ENCODE data around the gene SAG. TPM values are rescaled to one million over a fixed set of nuclear protein-coding genes. Genes with fewer than 3 reads are reported as not detected.

Gene SAG
- total RNA-seq, 1 donor from 2014 or later = 0.82 TPM

DNA sequence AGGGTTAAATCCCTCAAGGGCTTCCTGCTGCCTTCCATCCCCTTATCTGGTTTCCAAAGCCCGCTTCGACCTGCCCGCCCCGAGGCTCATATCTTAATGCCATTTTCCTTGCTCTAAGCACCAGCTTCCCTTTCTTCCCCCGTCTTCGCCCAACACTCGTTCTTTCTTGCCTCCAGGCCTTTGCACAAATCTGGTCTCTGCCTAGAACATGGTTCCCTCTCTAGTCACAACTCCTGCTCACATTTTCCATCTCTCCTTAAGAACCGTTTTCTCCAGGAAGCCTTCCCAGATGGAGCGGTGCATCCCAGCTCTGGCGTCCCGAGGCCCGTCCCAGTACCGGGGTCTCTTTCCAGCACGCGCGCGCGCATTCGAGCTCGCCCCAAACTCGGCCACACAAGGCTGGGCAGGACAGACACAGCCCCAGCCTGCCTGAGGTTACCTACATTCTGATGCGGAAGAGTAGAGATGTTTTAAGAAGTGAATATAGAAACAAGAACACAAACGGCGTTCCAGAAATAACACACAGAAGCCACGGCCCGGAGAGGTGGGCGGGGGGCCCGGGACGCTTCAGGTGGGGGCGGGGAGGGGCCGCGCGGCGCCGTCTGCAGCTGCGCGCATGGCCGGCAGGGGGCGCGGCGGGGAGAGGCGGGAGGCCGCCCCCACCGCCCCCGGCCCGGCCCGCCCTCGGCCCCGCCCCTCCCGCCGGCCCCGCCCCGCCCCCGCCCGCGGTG lies 46.3 kb downstream of the SAG start, which contains the start of gene DGKD:
Gene DGKD, plus strand, starts transcription at position 726 of the 731 bp plus-strand sequence. CDS start 25 bp downstream, outside the sequence.
- FAIRE-seq (no peak), DNase-seq (ENCODE audit: low spot score in 2 of 2) (peak; percentile 94)

DNA sequence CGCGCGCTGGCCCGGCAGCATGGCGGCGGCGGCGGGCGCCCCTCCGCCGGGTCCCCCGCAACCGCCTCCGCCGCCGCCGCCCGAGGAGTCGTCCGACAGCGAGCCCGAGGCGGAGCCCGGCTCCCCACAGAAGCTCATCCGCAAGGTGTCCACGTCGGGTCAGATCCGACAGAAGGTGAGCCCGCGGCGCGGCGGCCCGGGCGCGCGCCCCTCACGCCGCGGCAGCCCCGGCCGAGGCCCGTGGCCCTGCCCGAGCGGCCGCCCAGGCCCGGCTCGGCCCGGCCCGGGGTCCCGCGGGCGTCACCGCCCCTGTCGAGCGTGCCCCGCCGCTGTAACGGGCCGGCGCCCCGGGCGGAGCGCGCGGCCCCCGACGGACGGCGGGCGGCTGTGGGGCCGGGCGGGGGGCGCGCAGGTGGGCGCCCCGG lies 46.9 kb downstream of the SAG start:
- no peak for FAIRE-seq
- DNase-seq (ENCODE audit: low spot score in 2 of 2) = no peak

DNA sequence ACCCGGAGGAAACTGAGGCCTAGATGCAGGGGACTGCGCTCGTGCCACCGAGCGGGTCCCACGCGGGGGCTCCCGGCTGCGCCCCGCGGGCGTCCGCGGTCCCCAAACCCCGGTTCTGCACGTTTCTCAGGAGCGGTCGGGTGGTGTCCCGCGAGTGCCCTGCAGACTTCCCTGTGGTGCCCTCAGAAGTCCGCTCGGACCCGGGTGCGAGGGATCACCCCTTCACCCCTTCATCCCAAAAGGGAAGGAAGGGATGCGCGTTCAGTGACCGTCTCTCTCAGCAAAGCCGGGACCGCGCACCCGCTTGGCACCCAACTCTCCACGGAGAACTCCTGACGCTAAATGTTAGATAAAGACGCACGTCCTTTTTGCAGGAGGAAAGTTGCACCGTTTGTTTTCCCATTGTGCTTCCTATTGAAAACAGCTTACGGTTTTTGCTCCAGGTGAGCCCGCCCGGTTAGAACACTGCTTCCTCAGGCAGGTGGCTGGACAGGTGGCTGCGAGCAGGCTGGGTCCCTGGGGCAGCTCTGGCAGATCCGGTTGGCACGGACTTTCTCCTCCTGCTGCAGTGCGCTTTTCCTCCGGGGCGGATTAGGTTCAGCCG lies 47.5 kb downstream of the SAG start:
- FAIRE-seq (no peak), DNase-seq (ENCODE audit: low spot score in 2 of 2) (no peak)

DNA sequence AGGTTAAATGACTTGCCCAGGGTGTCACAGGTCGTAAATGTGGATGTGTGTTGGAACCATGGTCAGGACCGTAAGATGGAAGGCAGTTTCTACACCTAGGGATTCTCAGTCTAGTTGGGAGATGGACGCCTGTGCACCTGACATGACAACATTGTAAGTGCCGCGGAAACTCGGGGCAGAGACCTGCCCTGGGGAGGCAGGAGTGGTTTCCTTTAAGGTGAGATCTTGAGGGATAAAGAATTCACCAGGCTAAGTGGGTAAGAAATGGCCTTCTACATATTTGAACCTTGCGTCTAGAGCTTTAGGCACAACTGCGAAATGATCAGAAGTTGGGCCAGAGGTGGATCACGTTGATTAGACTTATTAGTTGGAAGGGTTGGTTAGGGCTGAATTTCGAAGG lies 48.3 kb downstream of the SAG start:
- FAIRE-seq (no peak), DNase-seq (ENCODE audit: low spot score in 2 of 2) (no peak)

DNA sequence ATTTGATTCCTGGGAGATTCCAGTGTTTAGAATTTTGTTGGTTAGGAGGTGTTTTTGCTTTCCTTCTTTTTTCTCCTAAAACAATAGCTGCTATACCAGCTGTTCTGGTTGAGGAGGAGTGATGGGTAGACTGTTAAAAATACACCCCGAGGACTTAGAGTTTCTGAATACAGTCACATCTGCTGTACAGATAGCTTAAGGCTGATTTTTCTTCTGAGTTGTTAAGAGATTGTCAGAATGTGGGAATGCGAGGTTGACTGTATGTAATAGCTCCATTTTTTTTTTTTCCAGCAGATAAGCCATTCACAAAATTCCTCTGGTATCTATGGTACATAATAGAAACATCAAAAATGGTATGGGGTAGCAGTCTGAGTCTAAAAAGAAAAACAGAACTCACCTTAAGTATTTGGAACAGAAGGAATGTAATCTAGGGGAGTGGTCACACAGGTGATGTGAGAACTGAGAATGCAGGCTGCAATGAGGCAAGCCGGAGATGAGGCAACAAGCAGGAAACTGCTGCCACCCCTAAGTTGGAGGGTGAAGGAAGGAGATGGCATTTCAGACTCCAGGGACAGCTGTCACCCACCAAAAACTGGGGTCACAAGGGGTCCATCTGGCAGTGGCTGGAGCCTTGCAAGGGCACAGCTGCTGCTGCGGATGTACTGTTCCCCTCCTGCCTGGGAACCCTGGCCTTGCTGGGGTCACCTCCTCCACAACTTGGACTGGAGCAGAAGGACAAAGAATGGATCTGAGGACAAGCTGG lies 49.1 kb downstream of the SAG start:
- no peak for FAIRE-seq
- no peak for DNase-seq (ENCODE audit: low spot score in 2 of 2)

DNA sequence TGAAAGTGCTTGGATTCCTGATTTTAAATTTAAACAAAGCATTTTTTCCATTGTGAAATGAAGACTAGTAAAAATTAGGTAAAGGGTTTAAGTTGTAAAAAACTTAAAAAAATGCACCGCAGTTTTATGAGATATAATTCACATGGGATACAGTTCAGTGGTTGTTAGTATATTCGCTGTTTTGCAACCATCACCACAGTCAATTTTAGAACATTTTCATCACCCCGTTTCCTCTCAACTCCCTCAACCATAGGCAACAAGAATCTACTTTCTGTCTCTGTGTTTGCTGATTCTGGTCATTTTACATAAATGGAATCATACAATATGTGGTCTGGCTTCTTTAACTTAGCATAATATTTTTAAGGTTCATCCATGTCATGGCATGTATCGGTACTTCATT lies 50.7 kb downstream of the SAG start:
- FAIRE-seq (no peak), DNase-seq (ENCODE audit: low spot score in 2 of 2) (no peak)

DNA sequence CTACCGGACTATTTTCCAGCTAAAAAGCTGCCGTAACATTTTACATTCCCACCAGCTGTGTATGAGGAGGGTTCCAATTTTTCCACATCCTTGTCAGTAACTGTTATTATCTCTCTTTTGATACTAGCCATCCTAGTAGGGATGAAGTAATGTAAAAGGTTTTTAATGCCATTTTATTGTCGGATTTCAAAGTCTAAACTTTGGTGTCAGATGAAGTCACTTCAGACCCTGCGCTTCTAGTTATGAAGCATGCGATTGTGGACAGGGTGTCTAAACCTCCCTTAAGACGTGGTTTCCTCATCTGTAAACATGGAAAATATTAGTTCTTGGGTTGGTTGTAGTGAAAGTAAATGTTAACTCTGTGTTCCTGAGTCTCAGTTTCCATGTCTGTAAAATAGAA lies 51.3 kb downstream of the SAG start:
- no peak for FAIRE-seq
- no peak for DNase-seq (ENCODE audit: low spot score in 2 of 2)

DNA sequence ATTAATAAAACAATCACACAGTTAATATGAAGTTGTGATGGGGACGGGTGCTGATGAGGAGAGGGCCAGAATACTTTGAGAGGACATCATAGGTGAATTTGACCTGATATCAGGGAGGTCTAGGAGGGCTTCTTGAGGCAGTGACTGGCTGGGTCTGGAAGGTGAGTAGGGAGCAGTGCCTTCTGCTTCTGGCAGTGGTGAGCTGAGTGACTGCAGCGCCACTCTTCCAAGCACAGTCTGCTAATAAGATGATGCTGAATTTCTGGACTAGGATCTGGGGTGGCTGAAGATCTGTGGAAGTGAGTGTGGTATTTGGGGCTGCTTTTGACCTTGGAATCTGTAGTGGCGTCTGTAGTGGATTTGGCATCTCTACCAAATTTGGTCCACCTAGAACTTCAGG lies 52.2 kb downstream of the SAG start:
- DNase-seq (ENCODE audit: low spot score in 2 of 2) = no peak
- no peak for FAIRE-seq

DNA sequence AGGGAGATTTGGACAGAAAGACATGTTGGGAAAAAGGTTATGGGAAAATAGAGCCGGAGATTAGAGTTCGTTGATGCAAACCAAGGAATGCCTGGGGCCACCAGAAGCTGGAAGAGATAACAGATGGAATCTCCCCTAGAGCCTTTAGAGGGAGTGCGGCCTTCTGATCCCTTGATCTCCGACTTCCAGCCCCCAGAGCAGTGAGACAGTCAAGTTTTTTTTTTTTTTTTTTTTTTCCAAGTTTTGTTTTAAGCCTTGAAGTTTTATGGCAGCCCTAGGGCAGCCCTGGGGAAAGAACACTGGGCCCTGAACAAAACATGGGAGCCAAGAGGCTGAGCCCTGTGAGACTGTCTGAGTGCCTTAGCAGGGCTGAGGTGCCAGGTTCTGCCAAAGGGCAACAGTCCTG lies 53.2 kb downstream of the SAG start:
- no peak for DNase-seq (ENCODE audit: low spot score in 2 of 2)

DNA sequence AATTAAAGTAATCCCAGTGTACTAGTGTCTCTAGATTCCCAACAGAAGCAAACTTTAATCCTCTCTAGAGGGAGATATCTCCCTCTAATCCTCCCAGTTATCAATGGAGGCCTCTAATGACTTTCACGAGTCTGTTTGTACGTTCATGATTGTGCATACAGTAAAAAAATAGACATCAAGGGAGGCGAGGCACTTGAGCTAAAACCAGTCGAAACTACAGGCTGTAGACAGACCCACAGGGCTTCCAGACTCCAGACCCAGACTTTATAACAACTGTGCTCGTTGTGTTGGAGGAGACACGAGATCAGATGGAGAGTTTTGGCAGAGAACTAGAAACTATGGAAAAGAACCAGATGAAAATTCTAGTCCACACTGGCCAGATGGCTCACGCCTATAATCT lies 53.7 kb downstream of the SAG start:
- DNase-seq (ENCODE audit: low spot score in 2 of 2) (no peak), FAIRE-seq (no peak)

More for the DNA sequence above, 53.2 kb downstream of the SAG start:
- no peak for FAIRE-seq

DNA sequence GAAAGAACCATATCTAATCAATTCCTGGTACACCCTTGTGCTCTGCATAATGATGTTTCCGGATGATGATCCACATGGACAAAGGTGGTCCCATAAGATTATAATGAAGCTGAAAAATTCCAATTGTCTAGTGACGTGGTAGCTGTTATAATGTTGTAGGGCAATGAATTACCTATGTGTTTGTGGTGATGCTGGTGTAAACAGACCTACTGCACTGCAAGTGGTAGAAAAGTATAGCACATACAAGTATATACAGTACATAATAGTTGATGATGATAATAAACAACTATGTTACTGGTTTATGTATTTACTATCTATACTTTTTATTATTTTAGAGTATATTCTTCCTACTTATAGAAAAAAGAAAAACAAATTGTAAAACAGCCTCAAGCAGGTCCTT lies 55.1 kb downstream of the SAG start:
- DNase-seq (ENCODE audit: low spot score in 2 of 2) (no peak), FAIRE-seq (no peak)

DNA sequence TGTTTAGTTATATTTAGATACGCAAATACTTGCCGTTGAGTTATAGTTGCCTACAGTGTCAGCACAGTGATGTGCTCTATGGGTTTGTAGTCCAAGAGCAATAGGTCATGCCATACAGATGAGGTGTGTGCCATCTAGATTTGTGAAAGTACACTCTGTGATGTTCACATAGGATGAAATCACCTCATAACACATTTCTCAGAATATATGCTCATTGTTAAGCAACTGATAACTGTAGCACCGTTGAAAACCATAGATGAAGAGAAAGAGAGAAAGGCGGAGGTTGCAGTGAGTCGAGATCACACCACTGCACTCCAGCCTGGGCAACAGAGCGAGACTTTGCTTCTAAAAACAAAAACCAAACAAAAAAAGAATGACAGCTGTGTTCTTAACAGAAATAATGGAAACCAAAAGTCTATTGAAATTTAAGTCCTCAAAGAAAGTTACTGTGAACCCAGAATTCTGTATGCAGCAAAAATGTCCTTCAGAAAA lies 56.2 kb downstream of the SAG start:
- FAIRE-seq = no peak
- no peak for DNase-seq (ENCODE audit: low spot score in 2 of 2)

DNA sequence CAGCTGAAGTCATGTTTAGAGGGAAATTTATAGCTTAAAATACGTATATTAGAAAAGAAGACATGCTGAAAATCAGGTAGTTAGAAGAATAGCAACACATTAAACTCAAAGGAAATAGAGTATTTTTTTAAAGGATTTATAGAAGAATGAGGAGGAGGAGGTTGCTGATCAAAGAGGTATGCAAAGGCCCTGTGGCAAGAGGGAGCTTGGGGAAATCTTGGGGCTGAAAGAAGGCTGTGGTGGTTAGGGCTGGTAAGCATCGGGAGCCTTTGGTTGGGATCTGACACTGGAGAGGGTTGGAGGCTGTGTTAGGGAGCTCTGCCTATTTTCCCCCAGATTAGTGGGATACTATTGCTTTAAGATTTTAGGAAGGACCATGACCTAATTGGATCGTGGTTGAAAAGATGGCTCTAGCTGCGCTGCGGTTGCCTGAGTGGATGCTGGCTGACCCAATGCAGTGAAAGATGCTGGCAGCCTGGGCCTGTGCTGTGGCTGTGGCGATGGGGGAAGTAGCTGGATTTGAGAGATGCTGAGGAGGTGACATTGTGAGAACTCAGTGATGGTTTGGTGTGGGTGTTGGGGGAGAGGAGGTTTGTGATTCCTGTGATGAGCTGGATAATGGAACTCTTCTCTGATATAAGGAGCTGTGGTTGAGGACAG lies 58.4 kb downstream of the SAG start:
- FAIRE-seq (no peak), DNase-seq (ENCODE audit: low spot score in 2 of 2) (no peak)

DNA sequence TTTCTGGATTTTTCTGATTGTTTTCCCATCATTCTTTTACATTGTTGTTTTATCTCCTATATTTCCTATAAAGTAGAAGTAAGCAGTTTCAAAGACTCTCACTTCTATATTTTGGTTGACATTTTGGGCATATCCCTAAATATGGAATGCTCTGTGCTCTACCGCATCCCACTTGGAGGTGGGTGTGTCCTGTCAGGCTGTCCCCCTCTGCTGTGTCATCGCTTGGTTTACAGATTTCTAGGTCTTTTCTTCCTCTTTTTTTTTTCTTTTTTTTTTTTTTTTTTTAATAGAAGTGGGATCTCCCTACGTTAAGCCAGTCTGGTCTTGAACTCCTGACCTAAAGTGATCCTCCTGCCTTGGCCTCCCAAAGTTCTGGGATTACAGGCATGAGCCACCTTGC lies 60.0 kb downstream of the SAG start:
- DNase-seq (ENCODE audit: low spot score in 2 of 2) (no peak), FAIRE-seq (no peak)

DNA sequence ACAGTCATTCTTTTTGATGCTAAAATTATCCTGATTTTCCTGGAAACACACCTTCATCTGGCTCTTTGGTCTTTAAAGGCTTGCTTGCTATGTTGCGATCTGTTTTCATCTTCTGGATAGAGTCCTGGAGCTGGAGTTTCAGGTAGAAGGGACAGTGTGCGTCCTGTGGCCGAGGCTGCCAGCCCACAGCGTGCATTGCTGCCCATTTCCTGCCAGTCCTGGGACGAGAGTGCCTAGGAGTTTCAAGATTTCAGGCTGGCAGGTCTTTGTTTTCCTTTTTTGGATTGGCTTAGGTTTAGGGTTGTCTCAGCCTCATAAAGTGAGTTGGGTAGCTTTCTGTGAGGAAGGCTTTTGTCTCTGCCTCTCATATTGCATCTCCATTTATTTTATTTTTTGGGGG lies 61.1 kb downstream of the SAG start:
- DNase-seq (ENCODE audit: low spot score in 2 of 2) (no peak), FAIRE-seq (no peak)

DNA sequence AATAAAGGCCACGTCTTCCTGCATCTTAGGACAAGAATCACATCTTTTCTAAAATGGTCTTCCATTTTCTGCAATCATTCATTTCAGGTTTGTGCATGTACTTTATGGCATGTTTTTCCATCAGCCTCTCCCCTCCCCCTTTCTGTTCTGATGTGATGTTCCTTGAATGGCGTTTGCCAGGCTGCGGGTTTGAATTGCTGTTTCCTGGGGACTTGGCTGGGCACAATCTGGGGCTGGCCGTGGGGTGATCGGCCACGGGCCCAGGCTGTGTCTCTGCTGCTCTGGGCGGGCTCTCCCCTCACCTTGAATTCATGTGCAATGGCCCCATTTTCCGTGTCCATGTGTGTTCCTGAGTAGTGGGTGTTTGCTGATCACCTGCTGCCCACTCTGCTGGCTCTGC lies 61.8 kb downstream of the SAG start:
- FAIRE-seq (no peak), DNase-seq (ENCODE audit: low spot score in 2 of 2) (no peak)

DNA sequence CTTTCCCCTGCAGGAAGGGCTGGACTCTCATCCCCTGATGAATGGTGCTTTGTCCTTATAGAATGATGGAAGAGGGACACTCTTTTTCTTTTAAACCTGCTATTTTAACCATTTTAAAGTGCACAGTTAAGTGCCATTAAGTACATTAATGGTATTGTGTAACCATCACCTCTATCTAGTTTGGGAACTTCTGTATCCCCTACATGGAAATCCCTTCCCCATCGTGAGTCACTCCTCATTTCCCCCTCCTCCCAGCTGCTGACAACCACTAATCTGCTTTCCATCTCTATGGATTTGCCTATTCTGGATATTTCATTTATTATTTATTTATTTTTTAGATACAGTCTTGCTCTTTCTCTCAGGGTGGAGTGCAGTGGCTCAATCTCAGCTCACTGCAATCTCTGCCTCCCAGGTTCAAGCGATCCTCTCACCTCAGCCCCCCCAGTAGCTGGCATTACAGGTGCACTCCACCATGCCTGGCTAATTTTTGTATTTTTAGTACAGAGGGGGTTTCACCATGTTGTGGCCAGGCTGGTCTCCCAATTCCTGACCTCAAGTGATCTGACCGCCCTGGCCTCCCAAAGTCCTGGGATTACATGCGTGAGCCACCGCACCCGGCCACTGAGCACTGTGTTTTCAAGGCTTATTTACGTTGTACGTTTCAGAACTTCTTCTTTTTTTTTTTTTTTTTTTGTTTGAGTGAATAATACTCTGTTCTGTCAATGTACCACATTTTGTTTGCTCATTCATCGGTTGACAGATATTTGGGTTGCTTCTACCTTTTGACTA lies 62.5 kb downstream of the SAG start:
- DNase-seq (ENCODE audit: low spot score in 2 of 2) = no peak
- no peak for FAIRE-seq

DNA sequence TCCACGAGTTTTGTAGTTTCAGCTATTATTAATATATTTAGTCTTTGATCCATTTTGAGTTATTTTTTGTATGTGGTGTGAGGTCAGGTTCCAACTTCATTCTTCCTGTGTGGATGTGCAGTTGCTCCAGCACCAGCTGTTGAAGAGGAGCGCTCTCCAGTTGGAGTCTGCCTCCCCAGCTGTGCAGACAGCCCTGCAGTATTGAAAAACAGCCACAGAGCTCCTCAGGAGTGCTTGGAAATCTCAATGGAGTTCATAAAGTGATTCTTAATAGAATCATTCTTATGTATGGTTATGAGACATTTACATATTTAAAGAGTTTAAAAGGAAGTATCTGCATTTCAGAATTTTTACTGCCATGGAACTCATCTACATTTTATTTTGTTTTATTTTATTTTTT lies 64.0 kb downstream of the SAG start:
- FAIRE-seq = no peak
- no peak for DNase-seq (ENCODE audit: low spot score in 2 of 2)

DNA sequence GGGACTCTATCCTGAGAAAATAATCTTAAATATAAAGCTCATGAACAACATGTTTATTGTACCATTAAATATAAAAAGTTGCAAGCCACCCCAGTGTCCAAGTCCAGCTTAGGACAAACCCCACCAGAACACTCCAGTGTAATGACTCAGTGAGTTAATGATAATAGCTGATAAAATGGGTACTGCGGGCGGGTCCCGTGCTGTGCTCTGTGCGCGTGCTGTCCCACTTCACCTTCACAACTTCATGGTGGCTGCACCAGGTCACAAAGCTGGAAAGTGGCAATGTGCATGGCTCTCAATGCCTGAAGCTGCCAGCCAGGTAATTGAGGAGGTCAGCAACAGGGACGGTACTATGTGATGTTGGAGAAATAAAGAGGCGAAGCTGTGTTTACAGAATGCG lies 65.2 kb downstream of the SAG start:
- DNase-seq (ENCODE audit: low spot score in 2 of 2) (no peak), FAIRE-seq (no peak)

DNA sequence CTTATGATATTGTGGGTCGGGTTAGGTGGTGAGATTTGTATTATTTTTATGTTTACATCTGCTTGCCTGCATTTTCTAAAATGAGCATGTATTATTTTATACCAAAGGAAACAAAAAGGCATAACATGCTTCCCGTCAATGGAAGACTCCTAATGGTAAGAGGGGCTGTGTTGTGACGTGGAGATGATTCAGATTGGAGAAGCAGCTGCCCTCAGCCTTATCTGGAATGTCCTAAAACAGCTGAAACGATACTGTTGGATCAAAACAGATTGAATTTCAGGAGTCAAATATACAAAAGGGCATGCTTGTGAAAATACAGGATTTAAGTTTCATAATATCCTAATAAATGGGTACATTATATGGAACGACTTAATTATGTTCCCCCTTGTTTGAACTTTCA lies 65.7 kb downstream of the SAG start:
- FAIRE-seq (no peak), DNase-seq (ENCODE audit: low spot score in 2 of 2) (no peak)

Measured in frontal cortex (tissue), 4 donors.